H1 (cell line): ENCODE measurements around the gene AKAP12. TPM values are rescaled to one million over a fixed set of nuclear protein-coding genes. Genes with fewer than 3 reads are reported as not detected.

Experiments
- CEBPB ChIP-seq: IDR thresholded peaks from 2 replicates; pipeline ENCODE4 v1.6.1; 2012; ENCODE audit warnings: low read depth, low read length
- CHD7 ChIP-seq: fragments of 300-600 bp; sonication (generic); IDR thresholded peaks from 2 replicates; pipeline ENCODE4 v1.7.1; 2012; ENCODE audit warnings: low read length, moderate library complexity, mild to moderate bottlenecking, inconsistent platforms; ENCODE audit not compliant: insufficient replicate concordance
- EGR1 ChIP-seq: IDR thresholded peaks from 2 replicates; pipeline ENCODE4 v1.6.1; 2011; ENCODE audit warnings: low read depth, low read length, borderline replicate concordance
- KDM4A ChIP-seq: IDR thresholded peaks from one replicate; pipeline ENCODE4 v1.7.1; 2012; ENCODE audit warnings: low read depth, mild to moderate bottlenecking, moderate library complexity, low read length, inconsistent platforms; ENCODE audit not compliant: severe bottlenecking
- NRF1 ChIP-seq: IDR thresholded peaks from 2 replicates; pipeline ENCODE4 v1.6.1; 2011; ENCODE audit warnings: mild to moderate bottlenecking, low read depth, low read length, improper control_type of control experiment
- POU5F1 ChIP-seq: IDR thresholded peaks from 2 replicates; pipeline ENCODE4 v1.6.1; 2011; ENCODE audit warnings: low read depth, mild to moderate bottlenecking, low read length, moderate library complexity
- RXRA ChIP-seq: IDR thresholded peaks from 2 replicates; pipeline ENCODE4 v1.6.1; 2011; ENCODE audit warnings: low read depth, mild to moderate bottlenecking, low read length, moderate library complexity; ENCODE audit not compliant: insufficient read depth
- SIRT6 ChIP-seq: IDR thresholded peaks from one replicate; pipeline ENCODE4 v1.7.1; 2012; ENCODE audit warnings: low read length, inconsistent platforms
- TAF1 ChIP-seq: IDR thresholded peaks from 2 replicates; pipeline ENCODE4 v1.6.1; 2011; ENCODE audit warnings: mild to moderate bottlenecking, low read depth, low read length
- polyA plus RNA-seq, 7 experiments: library from polyadenylated mRNA; depleted of rRNA in 3 of 7; stranded (reverse) in 5 of 7; unstranded in 2 of 7; fragments of >200 nt in 5 of 7; fragments of 200-250 nt in 2 of 7; gene quantifications; 1 replicate in 5 of 7; 2 replicates in 1 of 7; 4 replicates in 1 of 7; pipeline versions ENCODE4 v1.2.1 to v1.2.3, GENCODE V29; 2011 to 2013; ENCODE audit warnings: missing spikeins in 2 of 7, mixed read lengths in 2 of 7
- total RNA-seq: library from RNA; stranded (reverse); fragmentation: NEBNext Ultra II Directional; extraction: Animal tissue kit (Norgen Biotek cat#: 25700); gene quantifications from 2 replicates; pipeline ENCODE4 v1.2.1, GENCODE V29; 2021

The AKAP12 gene
- total and polyA plus RNA-seq, 2 of the 8 experiments (the other 6 are each of a cell fraction or from before 2014, with no cell fraction given): 14.6 to 79.2 TPM

DNA sequence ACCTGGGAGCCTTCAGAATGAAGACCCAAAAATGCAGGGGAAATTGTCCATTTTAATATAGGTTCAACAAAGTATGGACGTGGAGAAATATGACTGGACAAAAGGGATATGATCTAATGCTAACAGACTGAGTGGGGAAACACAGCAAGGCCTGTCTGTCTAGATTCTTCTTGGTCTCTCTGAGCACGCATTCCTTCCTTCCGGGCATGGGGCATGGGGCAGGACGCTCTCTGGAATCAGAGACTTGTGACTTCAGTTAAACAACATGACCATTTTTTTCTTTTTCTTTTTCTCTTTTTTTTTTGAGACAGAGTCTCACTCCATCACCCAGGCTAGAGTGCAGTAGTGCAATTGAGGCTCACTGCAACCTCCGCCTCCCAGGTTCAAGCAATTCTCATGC, 119.7 kb downstream of the AKAP12 start (continued):
- TF ChIP-seq CHD7: no peak
- TF ChIP-seq CEBPB: no peak
- TF ChIP-seq POU5F1: no peak
- TF ChIP-seq NRF1: no peak
- TF ChIP-seq RXRA: no peak
- TF ChIP-seq EGR1: no peak
- no peak for TF ChIP-seq SIRT6
- TF ChIP-seq TAF1: no peak
- TF ChIP-seq KDM4A: no peak
